CD4-positive, alpha-beta T cell (primary cell): ENCODE data around the gene PRDM16. TPM values are rescaled to one million over a fixed set of nuclear protein-coding genes. Genes with fewer than 3 reads are reported as not detected.

Experiments
- ATAC-seq: fragments of 200-7000 bp; cut with Tn5 transposase; one replicate; pipeline ENCODE4 v1.10.0; 2022; ENCODE audit warnings: mild to moderate bottlenecking; ENCODE audit not compliant: poor library complexity
- CTCF ChIA-PET: fragments of 350-600 bp; sonication (Branson Sonifier 250); formaldehyde crosslinking; loops from one replicate; lab custom pipeline; 2021; ENCODE audit warnings: antibody characterized with exemption, inconsistent platforms; lab: Charles Lee
- POLR2A ChIA-PET: fragments of 350-600 bp; sonication (Branson Sonifier 250); formaldehyde crosslinking; loops from one replicate; lab custom pipeline; 2021; ENCODE audit warnings: antibody characterized with exemption, inconsistent platforms; lab: Charles Lee
- DNase-seq, 14 experiments: peaks; one replicate each; pipeline ENCODE4 v3.0.0-alpha.2; 2013 to 2020; ENCODE audit warnings: mixed read lengths in 2 of 14
- H3K27ac ChIP-seq, 2 donors: one replicate each; pipeline versions ENCODE4 v1.5.1 to v1.7.0; 2013; ENCODE audit warnings: low read length in 2 of 2, low read depth in 1 of 2, mild to moderate bottlenecking in 1 of 2
- H3K27me3 ChIP-seq, 2 experiments: 1 replicate in 1 of 2; 2 replicates in 1 of 2; pipeline versions ENCODE4 v1.6.1 to v1.7.0; 2013; ENCODE audit warnings: low read length in 2 of 2, control low read depth in 1 of 2, mild to moderate bottlenecking in 1 of 2, moderate library complexity in 1 of 2; ENCODE audit not compliant: insufficient read depth in 2 of 2, control insufficient read depth in 1 of 2
- H3K36me3 ChIP-seq: one replicate; pipeline ENCODE4 v1.6.1; 2013; ENCODE audit warnings: low read length, control low read depth; ENCODE audit not compliant: insufficient read depth
- H3K4me1 ChIP-seq: one replicate; pipeline ENCODE4 v1.6.1; 2013; ENCODE audit warnings: low read length, control low read depth; ENCODE audit not compliant: insufficient read depth
- H3K4me3 ChIP-seq: one replicate; pipeline ENCODE4 v1.5.1; 2013; ENCODE audit warnings: mild to moderate bottlenecking, low read length, moderate library complexity
- H3K9me3 ChIP-seq, 2 experiments: 1 replicate in 1 of 2; 2 replicates in 1 of 2; pipeline versions ENCODE4 v1.6.1 to v1.7.0; 2013; ENCODE audit warnings: low read length in 2 of 2, mild to moderate bottlenecking in 2 of 2, control low read depth in 1 of 2, moderate library complexity in 1 of 2; ENCODE audit not compliant: control insufficient read depth in 1 of 2, insufficient read depth in 1 of 2
- H3K27ac Mint-ChIP-seq: one replicate; pipeline ENCODE4 v1.8.0; 2020; ENCODE audit warnings: mixed read lengths
- H3K27me3 Mint-ChIP-seq: one replicate; pipeline ENCODE4 v1.8.0; 2021; ENCODE audit warnings: mixed read lengths
- H3K36me3 Mint-ChIP-seq: one replicate; pipeline ENCODE4 v1.8.0; 2021; ENCODE audit warnings: low read depth, mixed read lengths
- H3K4me1 Mint-ChIP-seq: one replicate; pipeline ENCODE4 v1.8.0; 2021; ENCODE audit warnings: low read depth, mixed read lengths
- H3K4me3 Mint-ChIP-seq: one replicate; pipeline ENCODE4 v1.8.0; 2020; ENCODE audit warnings: mild to moderate bottlenecking, mixed read lengths
- H3K9me3 Mint-ChIP-seq: one replicate; pipeline ENCODE4 v1.8.0; 2020; ENCODE audit warnings: mixed read lengths
- intact Hi-C, 2 experiments: fragments of 100-400 bp; cut with DNase I in 1 of 2; cut with micrococcal nuclease in 1 of 2; formaldehyde crosslinking; loops; one replicate each; pipeline versions ENCODE4 v1.15.1 to v1.9.0; 2023 to 2025; cut with DNase I, micrococcal nuclease
- total RNA-seq, 174 experiments: library from RNA in 2 of 174; stranded (reverse) in 2 of 174; gene quantifications; one replicate each; pipeline ENCODE4 v1.2.3 and lab custom pipeline; 2021 to 2026
- TF ChIP-seq, protein P1 (sequence below): fragments of 200-600 bp; IDR thresholded peaks from one replicate; pipeline ENCODE4 v1.8.0; 2022; ENCODE audit warnings: antibody characterized with exemption, mild to moderate bottlenecking

Gene PRDM16
- total RNA-seq, 2 experiments from 2014 or later: not detected

DNA sequence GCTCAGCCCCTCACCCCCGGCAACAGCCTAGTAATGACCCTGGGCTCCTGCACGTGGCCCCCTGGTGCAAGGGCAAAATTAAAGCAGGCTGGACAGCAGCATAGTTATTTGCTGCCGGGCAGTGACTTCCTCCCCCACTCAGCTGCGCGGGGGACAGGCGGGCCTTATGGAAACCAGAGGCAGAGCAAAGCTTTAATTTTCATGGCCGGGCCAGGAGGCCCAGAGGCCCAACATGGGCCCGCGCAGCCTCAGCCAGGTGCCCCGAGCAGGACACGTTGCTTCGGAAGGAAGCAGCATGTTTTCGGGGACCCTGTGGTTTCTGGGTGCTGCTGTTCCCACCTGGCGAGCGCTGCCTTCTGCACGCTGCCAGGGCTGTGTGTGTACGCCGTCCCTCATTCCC, 295.5 kb downstream of the PRDM16 start:
- Mint-ChIP-seq H3K27me3 (peaks cover 3% of the 10 kb centered on the region), H3K4me3 (no peak overlapping the region), H3K4me1 (no peaks in the 10 kb centered on the region), H3K9me3 (no peaks in the 10 kb centered on the region), H3K36me3 (no peaks in the 10 kb centered on the region), H3K27ac (no peak overlapping the region)
- TF ChIP-seq, protein P1, sequence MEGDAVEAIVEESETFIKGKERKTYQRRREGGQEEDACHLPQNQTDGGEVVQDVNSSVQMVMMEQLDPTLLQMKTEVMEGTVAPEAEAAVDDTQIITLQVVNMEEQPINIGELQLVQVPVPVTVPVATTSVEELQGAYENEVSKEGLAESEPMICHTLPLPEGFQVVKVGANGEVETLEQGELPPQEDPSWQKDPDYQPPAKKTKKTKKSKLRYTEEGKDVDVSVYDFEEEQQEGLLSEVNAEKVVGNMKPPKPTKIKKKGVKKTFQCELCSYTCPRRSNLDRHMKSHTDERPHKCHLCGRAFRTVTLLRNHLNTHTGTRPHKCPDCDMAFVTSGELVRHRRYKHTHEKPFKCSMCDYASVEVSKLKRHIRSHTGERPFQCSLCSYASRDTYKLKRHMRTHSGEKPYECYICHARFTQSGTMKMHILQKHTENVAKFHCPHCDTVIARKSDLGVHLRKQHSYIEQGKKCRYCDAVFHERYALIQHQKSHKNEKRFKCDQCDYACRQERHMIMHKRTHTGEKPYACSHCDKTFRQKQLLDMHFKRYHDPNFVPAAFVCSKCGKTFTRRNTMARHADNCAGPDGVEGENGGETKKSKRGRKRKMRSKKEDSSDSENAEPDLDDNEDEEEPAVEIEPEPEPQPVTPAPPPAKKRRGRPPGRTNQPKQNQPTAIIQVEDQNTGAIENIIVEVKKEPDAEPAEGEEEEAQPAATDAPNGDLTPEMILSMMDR: no peak
- POLR2A ChIA-PET: no interaction called here
- no peak for ATAC-seq
- intact Hi-C loops: no loop called here
- no peak for DNase-seq
- Histone ChIP-seq H3K27ac (no peak overlapping the region), H3K9me3 (no peaks in the 10 kb centered on the region), H3K27me3 (no peaks in the 10 kb centered on the region), H3K4me1 (no peaks in the 10 kb centered on the region), H3K36me3 (no peaks in the 10 kb centered on the region), H3K4me3 (no peak overlapping the region)
- CTCF ChIA-PET: no interaction called here

DNA sequence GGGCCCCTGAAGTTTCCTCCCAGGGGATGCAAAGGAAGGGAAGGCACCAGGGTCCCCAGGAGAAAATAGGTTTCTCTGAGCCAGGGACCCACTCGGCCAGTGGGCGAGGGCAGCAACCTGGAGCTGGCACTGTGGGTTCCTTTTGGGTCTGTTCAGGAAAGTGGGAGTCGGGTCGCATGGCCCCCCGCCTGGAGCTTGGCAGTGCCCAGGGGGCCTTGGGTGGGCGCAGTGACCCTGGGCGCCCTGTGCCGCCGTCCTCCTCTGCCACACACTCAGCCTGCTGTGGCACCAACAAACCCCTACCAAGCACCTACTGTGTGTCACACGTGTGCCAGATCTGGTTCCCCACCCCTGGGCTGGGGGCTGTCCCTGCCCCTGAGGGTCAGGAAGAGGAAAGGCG, 296.0 kb downstream of the PRDM16 start:
- no peak for ATAC-seq
- DNase-seq: no peak
- H3K9me3 Mint-ChIP-seq: no peaks in the 10 kb centered on the region
- Histone ChIP-seq H3K27me3 (no peaks in the 10 kb centered on the region), H3K36me3 (no peaks in the 10 kb centered on the region), H3K4me1 (no peaks in the 10 kb centered on the region), H3K4me3 (no peak overlapping the region), H3K27ac (no peak overlapping the region), H3K9me3 (no peaks in the 10 kb centered on the region)
- ChIA-PET POLR2A (no interaction called here), CTCF (no interaction called here)
- H3K4me3 Mint-ChIP-seq: no peak overlapping the region
- TF ChIP-seq, protein P1: no peak
- no peaks in the 10 kb centered on the region for H3K4me1 Mint-ChIP-seq
- H3K27ac Mint-ChIP-seq: no peak overlapping the region
- H3K27me3 Mint-ChIP-seq: peaks cover 3% of the 10 kb centered on the region
- intact Hi-C loops: no loop called here
- no peaks in the 10 kb centered on the region for H3K36me3 Mint-ChIP-seq

DNA sequence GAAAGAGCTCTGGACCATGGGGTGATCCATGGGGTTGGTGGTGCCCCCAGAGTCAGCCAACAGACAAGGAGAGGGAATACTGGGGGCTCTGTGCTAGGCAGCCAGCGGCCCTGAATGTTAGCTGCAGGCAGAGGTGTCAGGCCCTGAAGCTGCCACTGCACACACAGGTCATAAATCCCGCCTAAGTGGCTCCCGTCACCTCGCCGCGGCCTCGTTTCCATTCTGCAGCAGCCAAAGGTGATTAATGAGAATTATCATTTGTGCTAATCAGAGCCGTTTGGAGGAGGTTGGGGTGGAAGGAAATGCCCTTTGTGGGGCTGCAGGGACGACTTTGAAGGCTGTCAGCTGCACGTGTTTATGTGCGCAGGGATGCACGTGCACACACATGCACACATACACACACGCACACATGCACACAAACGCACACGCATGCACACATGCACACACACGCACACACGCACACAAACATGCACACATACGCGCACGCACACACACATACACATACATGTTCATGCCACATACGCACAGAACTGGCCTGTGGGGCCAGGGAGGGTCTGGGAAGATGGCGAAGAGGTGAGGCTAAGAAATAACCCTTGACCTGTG, 296.6 kb downstream of the PRDM16 start:
- CTCF ChIA-PET: no interaction called here
- Histone ChIP-seq H3K4me3 (no peak overlapping the region), H3K4me1 (no peaks in the 10 kb centered on the region), H3K27ac (no peak overlapping the region), H3K36me3 (no peaks in the 10 kb centered on the region), H3K9me3 (no peaks in the 10 kb centered on the region), H3K27me3 (no peaks in the 10 kb centered on the region)
- intact Hi-C loops: no loop called here
- DNase-seq (no peak), ATAC-seq (no peak)
- POLR2A ChIA-PET: no interaction called here
- peaks cover 3% of the 10 kb centered on the region for H3K27me3 Mint-ChIP-seq
- no peaks in the 10 kb centered on the region for H3K4me1 Mint-ChIP-seq
- TF ChIP-seq, protein P1: no peak
- H3K36me3 Mint-ChIP-seq: no peaks in the 10 kb centered on the region
- H3K9me3 Mint-ChIP-seq: no peaks in the 10 kb centered on the region
- no peak overlapping the region for H3K4me3 Mint-ChIP-seq
- no peak overlapping the region for H3K27ac Mint-ChIP-seq
